ENCODE results near the gene RBM4. TPM values are rescaled to one million over a fixed set of nuclear protein-coding genes. Genes with fewer than 3 reads are reported as not detected.

The RBM4 gene
- total RNA-seq, 1 donor from 2014 or later: 168 TPM

DNA sequence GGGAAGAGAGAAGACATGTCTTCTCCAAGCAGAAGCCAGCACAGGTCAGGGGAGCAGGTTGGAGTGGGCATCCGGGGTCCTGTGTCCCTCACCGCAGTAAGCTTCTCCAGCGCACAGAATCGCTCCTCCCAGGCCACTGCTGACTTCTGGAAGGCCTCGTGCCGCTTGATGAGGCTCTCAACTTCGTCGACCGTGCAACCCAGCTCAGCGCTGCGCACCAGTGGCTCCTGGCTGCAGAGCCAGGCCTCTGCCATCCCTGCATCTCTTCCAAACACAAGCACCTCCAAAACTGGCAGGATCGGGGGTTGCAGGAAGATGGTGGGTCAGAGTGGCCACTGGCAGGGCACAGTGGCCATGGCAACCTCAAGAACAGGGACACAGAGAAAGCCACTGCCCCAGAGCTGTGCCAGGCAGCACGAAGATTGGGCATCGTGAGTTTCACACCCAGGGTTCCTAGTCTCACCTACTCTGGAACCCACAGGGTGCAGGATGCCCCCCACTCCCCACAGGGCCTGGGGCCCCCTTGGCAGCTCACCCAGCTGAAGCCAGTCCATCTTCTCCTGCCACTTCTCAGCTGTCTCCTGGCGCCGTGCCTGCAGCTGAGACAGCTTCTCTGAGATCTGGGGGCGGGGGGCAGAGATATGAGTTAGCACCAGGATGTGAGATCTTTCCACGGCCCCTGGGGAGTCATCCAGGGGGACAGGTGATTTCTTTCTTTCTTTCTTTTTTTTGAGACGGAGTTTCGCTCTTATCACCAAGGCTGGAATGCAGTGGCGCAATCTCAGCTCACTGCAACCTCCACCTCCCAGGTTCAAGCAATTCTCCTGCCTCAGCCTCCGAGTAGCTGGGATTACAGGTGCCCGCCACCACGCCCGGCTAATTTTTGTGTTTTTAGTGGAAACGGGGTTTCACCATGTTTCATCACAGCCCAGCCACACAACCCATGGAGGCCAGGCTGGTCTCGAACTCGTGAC is 50.3 kb downstream of the RBM4 start:
- no peak for DNase-seq (ENCODE audit: low read depth)
- Histone ChIP-seq H3K36me3 (ENCODE audit: control insufficient read depth, insufficient read depth, low read length) (peaks cover 3% of the 10 kb centered on the region), H3K4me3 (ENCODE audit: low read depth, low read length) (no peak overlapping the region), H3K27me3 (ENCODE audit: control insufficient read depth, insufficient read depth, low read length) (no peaks in the 10 kb centered on the region)
- no peak for TF ChIP-seq CTCF (IDR thresholded peaks at IDR 0.05; ENCODE audit: insufficient read depth, low read length, poor library complexity, severe bottlenecking)

DNA sequence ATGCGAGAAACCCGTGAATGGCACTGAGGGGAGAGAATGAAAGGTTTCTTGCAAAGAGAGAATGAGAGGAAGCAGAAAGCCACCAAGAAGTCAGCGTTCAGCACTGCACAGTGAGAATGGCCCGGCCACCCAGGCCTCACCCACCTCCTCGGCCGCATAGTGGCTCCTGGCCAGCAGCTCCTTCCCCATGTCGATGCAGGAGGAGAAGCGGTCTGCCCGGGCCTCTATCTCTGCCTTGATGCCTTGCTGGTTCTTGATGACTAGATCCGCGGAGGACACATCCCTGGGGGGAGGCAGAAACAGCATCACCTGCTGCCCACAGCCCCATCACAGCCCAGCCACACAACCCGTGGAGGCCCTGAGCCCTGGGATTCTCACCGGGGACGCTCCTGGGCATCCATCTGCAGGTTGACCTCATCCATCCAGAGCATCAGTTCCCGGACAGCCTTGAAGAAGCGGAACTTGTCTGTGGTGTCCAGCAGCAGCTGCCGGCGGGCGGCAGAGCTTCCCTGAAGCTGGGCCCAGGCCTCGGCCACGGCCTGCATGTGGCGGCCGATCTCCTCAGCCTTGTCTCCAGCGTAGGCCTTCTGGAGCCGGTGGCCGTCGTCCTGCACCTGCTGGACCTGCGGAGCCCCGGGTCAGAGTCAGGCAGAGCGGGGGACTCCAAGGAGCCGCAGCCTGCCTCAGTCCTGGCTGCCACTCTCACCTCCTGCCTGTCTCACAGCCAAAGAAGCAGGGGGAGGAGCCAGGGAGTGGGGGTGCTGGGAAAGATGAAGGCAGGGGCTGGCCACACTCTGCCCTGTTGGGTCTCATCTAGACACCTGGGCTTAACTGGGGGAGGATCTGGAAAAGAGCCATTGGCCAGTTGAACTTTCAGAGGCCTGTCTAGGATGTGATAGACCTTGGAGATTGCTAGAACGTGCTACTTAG is 51.4 kb downstream of the RBM4 start:
- DNase-seq (ENCODE audit: low read depth): no peak
- no peak for TF ChIP-seq CTCF (IDR thresholded peaks at IDR 0.05; ENCODE audit: insufficient read depth, low read length, poor library complexity, severe bottlenecking)
- Histone ChIP-seq H3K36me3 (ENCODE audit: control insufficient read depth, insufficient read depth, low read length) (peaks cover 3% of the 10 kb centered on the region), H3K27me3 (ENCODE audit: control insufficient read depth, insufficient read depth, low read length) (no peaks in the 10 kb centered on the region), H3K4me3 (ENCODE audit: low read depth, low read length) (no peak overlapping the region)

DNA sequence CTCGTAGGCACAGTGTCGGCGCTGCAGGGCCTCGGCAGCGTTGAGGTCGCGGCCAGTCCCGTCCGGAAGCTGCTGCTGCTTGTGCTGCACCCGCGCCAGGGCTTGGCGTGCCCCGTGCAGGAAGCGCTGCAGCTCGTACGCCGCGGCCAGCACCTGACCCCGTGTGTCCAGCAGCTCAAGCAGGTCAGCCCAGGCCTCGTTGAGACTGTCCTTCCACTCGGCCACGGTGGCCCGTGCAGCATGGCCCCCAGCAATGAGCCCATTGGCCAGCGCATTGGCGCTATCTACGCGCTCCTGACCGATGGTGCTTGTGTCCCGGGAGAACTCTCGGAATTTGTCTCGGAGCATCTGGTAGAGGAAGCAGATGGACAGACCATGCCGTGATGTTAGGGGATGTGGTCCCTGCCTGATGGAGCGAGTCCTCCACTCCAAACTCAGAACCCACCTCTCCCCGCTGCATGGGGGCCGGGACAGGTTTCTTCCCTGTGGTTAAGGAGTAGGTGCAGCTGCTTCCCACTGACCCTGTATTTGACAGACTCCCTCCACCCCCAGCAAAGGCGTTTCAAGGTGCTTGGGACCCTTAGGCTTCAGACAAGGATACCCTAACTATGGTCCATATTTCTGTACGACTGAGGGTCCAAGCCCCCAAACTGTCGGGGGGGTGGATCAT is 52.9 kb downstream of the RBM4 start:
- Histone ChIP-seq H3K4me3 (ENCODE audit: low read depth, low read length) (no peak overlapping the region), H3K36me3 (ENCODE audit: control insufficient read depth, insufficient read depth, low read length) (peaks cover 3% of the 10 kb centered on the region), H3K27me3 (ENCODE audit: control insufficient read depth, insufficient read depth, low read length) (no peaks in the 10 kb centered on the region)
- no peak for TF ChIP-seq CTCF (IDR thresholded peaks at IDR 0.05; ENCODE audit: insufficient read depth, low read length, poor library complexity, severe bottlenecking)
- no peak for DNase-seq (ENCODE audit: low read depth)

GRCh38 chr11:66692446-66692845 is 53.9 kb downstream of the RBM4 start:
- Histone ChIP-seq H3K27me3 (ENCODE audit: control insufficient read depth, insufficient read depth, low read length) (no peaks in the 10 kb centered on the region), H3K4me3 (ENCODE audit: low read depth, low read length) (no peak overlapping the region), H3K36me3 (ENCODE audit: control insufficient read depth, insufficient read depth, low read length) (peaks cover 3% of the 10 kb centered on the region)
- TF ChIP-seq CTCF (IDR thresholded peaks at IDR 0.05; ENCODE audit: insufficient read depth, low read length, poor library complexity, severe bottlenecking): no peak
- DNase-seq (ENCODE audit: low read depth): no peak

DNA sequence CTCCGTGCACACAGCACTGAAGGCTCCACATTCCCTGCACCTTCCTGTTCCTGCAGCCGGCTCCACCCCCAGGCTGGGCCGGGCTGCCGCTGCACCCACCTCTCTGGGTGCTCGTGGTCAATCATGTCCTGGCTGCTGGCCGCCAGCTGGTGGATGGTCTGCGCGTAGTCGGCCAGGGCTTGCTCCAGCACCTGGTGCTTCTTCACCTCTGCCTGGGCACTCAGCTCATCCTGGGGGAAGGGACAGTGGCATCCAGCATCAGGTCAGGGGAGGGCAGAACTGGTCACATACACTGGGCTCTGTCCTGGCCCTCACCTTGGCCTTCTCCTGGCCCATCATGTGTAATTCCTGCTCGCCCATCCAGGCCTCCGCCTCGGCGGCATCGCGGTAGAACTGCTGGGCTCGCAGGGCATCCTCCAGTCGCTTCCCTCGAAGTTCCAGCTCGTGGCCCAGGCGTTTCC is 54.4 kb downstream of the RBM4 start:
- Histone ChIP-seq H3K36me3 (ENCODE audit: control insufficient read depth, insufficient read depth, low read length) (peaks cover 3% of the 10 kb centered on the region), H3K27me3 (ENCODE audit: control insufficient read depth, insufficient read depth, low read length) (no peaks in the 10 kb centered on the region), H3K4me3 (ENCODE audit: low read depth, low read length) (no peak overlapping the region)
- TF ChIP-seq CTCF (IDR thresholded peaks at IDR 0.05; ENCODE audit: insufficient read depth, low read length, poor library complexity, severe bottlenecking): no peak
- DNase-seq (ENCODE audit: low read depth): no peak

Data from kidney epithelial cell (primary cell).